Epidermal melanocyte (primary cell): ENCODE measurements around the gene SFR1.
"Not testable (repeated sequence)": the region's sequence is repeated elsewhere in the genome, so short reads cannot be mapped to it uniquely, and the experiment has no call there.

Source experiments
- DNase-seq: peaks from one replicate; pipeline ENCODE4 v3.0.0; 2011; ENCODE audit warnings: low spot score; ENCODE audit not compliant: insufficient read length

The SFR1 gene

GRCh38 chr10:104174136-104174535 lies 52.2 kb downstream of the SFR1 start:
- DNase-seq, result not testable (repeated sequence)
